Retinal pigment epithelial cell (primary cell): Measurements from ENCODE around the gene SLC41A3.
"Not testable (repeated sequence)": the region's sequence is repeated elsewhere in the genome, so short reads cannot be mapped to it uniquely, and the experiment has no call there.

Experiments
- DNase-seq: peaks from one replicate; pipeline ENCODE4 v3.0.0-alpha.2; 2010; ENCODE audit warnings: low read depth
- H3K4me3 ChIP-seq: 2 replicates; pipeline ENCODE4 v1.5.1; 2011; ENCODE audit warnings: mild to moderate bottlenecking, low read length, control low read depth, moderate library complexity
- TF ChIP-seq, protein P1 (sequence below): conservative IDR thresholded peaks from 2 replicates; pipeline ENCODE4 v1.5.1; 2011; ENCODE audit warnings: low read depth, low read length, control low read depth, inconsistent platforms

SLC41A3 gene

DNA sequence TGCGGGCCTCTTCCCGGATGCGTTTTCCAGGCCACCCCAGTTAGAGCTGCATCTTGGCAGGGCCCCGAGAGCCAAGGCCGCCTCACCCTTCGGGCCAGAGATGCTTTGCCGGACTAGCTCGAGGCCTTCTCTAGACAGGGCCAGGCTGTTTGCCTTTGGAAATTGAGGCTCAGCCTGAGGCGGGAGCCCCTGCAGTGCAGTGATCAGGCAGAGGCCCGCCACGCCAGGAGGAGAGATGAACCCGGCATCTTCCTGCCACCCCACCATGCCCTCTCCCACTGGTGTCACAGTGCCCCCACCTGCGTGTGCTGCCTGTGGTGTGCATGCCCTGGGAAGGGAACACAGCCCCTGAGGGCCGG, 123.9 kb downstream of the SLC41A3 start:
- no peak for DNase-seq
- TF ChIP-seq, protein P1, sequence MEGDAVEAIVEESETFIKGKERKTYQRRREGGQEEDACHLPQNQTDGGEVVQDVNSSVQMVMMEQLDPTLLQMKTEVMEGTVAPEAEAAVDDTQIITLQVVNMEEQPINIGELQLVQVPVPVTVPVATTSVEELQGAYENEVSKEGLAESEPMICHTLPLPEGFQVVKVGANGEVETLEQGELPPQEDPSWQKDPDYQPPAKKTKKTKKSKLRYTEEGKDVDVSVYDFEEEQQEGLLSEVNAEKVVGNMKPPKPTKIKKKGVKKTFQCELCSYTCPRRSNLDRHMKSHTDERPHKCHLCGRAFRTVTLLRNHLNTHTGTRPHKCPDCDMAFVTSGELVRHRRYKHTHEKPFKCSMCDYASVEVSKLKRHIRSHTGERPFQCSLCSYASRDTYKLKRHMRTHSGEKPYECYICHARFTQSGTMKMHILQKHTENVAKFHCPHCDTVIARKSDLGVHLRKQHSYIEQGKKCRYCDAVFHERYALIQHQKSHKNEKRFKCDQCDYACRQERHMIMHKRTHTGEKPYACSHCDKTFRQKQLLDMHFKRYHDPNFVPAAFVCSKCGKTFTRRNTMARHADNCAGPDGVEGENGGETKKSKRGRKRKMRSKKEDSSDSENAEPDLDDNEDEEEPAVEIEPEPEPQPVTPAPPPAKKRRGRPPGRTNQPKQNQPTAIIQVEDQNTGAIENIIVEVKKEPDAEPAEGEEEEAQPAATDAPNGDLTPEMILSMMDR, result no peak
- no peak overlapping the region for H3K4me3 ChIP-seq

DNA sequence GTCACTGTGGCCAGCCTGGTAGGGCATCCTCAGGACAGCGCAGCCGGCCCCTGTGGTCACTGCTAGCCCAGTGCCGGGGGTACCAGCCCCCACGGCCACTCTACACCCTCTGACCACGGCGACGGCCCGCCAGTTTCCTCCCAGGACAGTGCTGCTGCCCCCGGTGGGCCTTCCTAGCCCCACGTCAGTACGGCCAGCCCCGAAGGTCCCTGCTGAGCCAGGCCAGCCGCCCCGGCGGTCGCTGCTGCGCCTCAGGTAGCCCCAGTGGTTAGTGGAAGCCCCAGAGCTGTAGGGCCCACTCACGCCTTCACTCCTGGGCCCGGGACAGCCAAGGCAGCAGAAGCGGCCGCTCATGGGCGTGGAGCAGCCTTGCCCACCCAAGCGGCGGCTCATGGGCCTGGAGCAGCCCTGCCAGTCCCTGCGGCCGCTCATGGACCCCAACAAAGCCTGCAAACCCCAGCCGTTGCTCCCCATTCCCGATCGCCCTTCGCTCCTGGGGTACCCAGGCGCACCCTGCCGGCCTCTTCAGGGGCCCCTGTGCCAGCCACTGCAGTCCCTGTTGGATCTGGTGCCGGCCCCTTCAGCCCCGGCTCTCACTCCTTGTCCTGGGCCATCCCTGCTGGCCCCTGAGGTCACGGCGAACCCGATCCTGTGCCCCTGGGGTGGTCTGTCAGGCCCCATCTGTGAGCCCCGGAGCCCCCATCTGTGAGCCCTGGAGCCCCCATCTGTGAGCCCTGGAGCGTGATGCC, 124.4 kb downstream of the SLC41A3 start:
- DNase-seq, result no peak
- TF ChIP-seq, protein P1, result no peak
- H3K4me3 ChIP-seq, result no peak overlapping the region

DNA sequence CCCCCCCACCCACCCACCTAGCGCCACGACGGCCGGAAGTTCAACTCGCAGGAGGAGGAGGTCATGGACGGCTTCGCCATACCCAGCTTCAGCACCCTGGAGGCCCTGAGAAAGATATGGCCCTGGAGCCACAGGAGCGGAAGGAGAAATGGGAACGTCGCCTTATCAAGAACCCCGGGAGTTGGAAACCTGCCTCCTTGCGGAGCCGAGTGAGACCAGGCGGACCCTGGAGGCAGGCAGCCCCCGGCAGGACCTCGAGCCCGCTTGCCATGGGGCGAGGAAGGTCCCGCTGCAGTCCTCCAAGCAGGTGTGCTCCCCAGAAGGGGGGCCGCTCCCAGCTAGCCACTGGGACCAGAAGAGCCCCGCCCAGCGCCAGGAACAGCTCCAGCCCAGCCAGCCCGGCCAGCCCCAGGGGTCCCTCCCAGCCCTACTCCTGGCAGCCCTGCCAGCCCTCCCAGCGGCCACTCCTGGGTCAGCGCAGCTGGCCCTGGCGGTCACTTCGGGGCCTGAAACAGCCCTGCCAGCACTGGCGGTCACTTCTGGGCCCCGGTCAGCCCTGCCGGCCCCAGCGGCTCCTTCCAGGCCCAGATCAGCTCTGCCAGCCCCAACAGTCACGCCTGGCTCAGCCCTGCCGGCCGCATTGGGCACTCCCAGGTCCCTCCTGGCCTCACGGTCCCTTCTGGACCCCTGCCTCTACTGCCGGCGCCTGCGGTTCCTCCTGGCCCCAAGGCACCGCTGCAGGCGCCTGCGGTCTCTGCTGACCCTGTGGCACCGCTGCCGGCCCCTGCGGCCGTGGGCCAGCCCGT, 125.2 kb downstream of the SLC41A3 start:
- TF ChIP-seq, protein P1, result no peak
- DNase-seq, result no peak
- H3K4me3 ChIP-seq, result no peak overlapping the region

DNA sequence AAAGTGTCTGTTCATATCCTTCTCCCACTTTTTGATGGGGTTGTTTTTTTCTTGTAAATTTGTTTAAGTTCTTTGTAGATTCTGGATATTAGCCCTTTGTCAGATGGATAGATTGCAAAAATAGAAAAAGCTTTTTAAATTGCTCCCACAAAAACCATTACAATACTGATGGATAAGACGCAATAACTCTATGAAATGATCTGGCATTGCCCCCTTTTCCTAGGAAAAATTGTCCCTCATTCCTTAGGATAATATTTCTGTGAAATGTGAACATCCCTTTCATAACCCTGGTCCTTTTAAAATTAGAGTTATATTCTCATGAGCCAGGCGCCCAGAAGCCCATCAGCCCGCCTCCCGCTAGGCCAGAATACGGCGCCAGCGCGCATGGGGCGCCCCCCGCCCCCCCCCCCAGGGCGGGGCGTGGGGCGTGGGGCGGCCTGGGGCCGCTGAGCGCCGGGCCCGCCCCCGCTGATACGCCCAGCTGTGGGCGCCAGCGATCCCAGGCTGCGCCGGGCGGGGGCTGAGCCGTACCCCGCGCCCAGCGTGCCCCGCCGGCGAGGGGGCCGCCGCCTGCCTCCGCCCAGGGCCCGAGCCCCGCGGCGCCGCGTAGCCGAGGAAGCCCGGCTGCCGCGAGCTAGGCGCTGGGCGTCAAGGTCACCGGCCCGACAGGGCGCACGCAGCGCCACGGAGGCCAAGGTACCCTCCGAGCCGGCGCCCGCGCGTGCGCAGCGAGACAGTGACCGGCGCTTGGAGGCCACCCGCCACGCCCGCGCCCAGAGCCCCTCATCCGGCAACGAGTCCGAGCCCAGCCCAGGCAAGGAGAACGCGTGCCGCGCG, 126.0 kb downstream of the SLC41A3 start:
- TF ChIP-seq, protein P1, result no peak
- peak overlapping the region; percentile 6 for H3K4me3 ChIP-seq
- no peak for DNase-seq

DNA sequence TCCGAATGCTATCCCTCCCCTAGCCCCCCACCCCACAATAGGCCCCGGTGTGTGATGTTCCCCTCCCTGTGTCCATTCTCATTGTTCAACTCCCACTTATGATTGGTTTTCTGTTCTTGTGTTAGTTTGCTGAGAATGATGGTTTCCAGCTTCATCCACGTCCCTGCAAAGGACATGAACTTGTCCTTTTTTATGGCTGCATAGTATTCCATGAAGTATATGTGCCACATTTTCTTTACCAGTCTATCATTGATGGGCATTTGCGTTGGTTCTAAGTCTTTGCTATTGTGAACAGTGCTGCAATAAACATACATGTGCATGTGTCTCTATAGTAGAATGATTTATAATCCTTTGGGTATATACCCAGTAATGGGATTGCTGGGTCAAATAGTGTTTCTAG, 126.9 kb downstream of the SLC41A3 start:
- not testable (repeated sequence) for H3K4me3 ChIP-seq, DNase-seq
